H9 (cell line): ENCODE results near the gene TFRC. TPM values are rescaled to one million over a fixed set of nuclear protein-coding genes. Genes with fewer than 3 reads are reported as not detected.
A peak's percentile ranks its signal among the peaks of the same experiment; 100 is the strongest.

Source experiments
- DNase-seq: peaks from one replicate; pipeline ENCODE4 v3.0.0-alpha.2; 2017
- H2AFZ ChIP-seq: one replicate; pipeline ENCODE4 v1.6.1; 2013; ENCODE audit warnings: mild to moderate bottlenecking, low read length, control low read depth, moderate library complexity
- H2AK5ac ChIP-seq: 2 replicates; pipeline ENCODE4 v1.6.1; 2013; ENCODE audit warnings: low read length, control low read depth, mixed read lengths; ENCODE audit not compliant: insufficient read length
- H2BK120ac ChIP-seq: one replicate; pipeline ENCODE4 v1.6.1; 2013; ENCODE audit warnings: low read depth, mild to moderate bottlenecking, low read length, control low read depth, inconsistent platforms; ENCODE audit not compliant: poor library complexity, severe bottlenecking
- H2BK12ac ChIP-seq: 2 replicates; pipeline ENCODE4 v1.6.1; 2013; ENCODE audit warnings: low read length, control low read depth, mixed read lengths, low read depth; ENCODE audit not compliant: insufficient read length
- H2BK15ac ChIP-seq: 2 replicates; pipeline ENCODE4 v1.6.1; 2013; ENCODE audit warnings: low read depth, low read length, control low read depth
- H2BK20ac ChIP-seq: one replicate; pipeline ENCODE4 v1.6.1; 2013; ENCODE audit warnings: low read depth, mild to moderate bottlenecking, low read length, control low read depth, inconsistent platforms; ENCODE audit not compliant: poor library complexity, severe bottlenecking
- H2BK5ac ChIP-seq: 2 replicates; pipeline ENCODE4 v1.6.1; 2013; ENCODE audit warnings: low read length, control low read depth, mixed read lengths; ENCODE audit not compliant: insufficient read length
- H3K14ac ChIP-seq: 2 replicates; pipeline ENCODE4 v1.6.1; 2013; ENCODE audit warnings: low read length, control low read depth; ENCODE audit not compliant: insufficient read depth
- H3K18ac ChIP-seq: 2 replicates; pipeline ENCODE4 v1.6.1; 2013; ENCODE audit warnings: low read depth, mild to moderate bottlenecking, mixed read lengths, low read length, control low read depth; ENCODE audit not compliant: insufficient read length
- H3K23ac ChIP-seq: 2 replicates; pipeline ENCODE4 v1.6.1; 2013; ENCODE audit warnings: low read length, control low read depth, mixed read lengths, low read depth; ENCODE audit not compliant: insufficient read length
- H3K23me2 ChIP-seq: 2 replicates; pipeline ENCODE4 v1.6.1; 2013; ENCODE audit warnings: low read depth, mild to moderate bottlenecking, mixed read lengths, low read length, control low read depth; ENCODE audit not compliant: insufficient read length, poor library complexity, severe bottlenecking
- H3K27ac ChIP-seq: 2 replicates; pipeline ENCODE4 v1.5.1; 2013; ENCODE audit warnings: low read length, control low read depth, mixed read lengths, low read depth; ENCODE audit not compliant: insufficient read length
- H3K27me3 ChIP-seq: 2 replicates; pipeline ENCODE4 v1.6.1; 2013; ENCODE audit warnings: low read length, control low read depth, inconsistent platforms; ENCODE audit not compliant: insufficient read depth
- H3K4ac ChIP-seq: 2 replicates; pipeline ENCODE4 v1.6.1; 2013; ENCODE audit warnings: low read depth, mild to moderate bottlenecking, control low read depth, inconsistent platforms, low read length, moderate library complexity
- H3K4me1 ChIP-seq: 2 replicates; pipeline ENCODE4 v1.6.1; 2013; ENCODE audit warnings: low read length, control low read depth, inconsistent platforms; ENCODE audit not compliant: insufficient read depth
- H3K4me2 ChIP-seq: 2 replicates; pipeline ENCODE4 v1.6.1; 2013; ENCODE audit warnings: low read length, control low read depth, mixed read lengths; ENCODE audit not compliant: insufficient read length, insufficient read depth
- H3K56ac ChIP-seq: 2 replicates; pipeline ENCODE4 v1.6.1; 2013; ENCODE audit warnings: low read depth, mild to moderate bottlenecking, mixed read lengths, low read length, control low read depth; ENCODE audit not compliant: insufficient read length
- H3K79me1 ChIP-seq: 2 replicates; pipeline ENCODE4 v1.6.1; 2013; ENCODE audit warnings: low read depth, mild to moderate bottlenecking, moderate library complexity, low read length, control low read depth, inconsistent platforms; ENCODE audit not compliant: insufficient read depth, poor library complexity, severe bottlenecking
- H3K79me2 ChIP-seq: 2 replicates; pipeline ENCODE4 v1.6.1; 2013; ENCODE audit warnings: low read length, control low read depth, inconsistent platforms; ENCODE audit not compliant: insufficient read depth
- H3K9ac ChIP-seq: 2 replicates; pipeline ENCODE4 v1.6.1; 2013; ENCODE audit warnings: low read length, control low read depth, mixed read lengths; ENCODE audit not compliant: insufficient read length; ENCODE audit errors: extremely low read depth
- H3K9me3 ChIP-seq: one replicate; pipeline ENCODE4 v1.6.1; 2013; ENCODE audit warnings: low read depth, low read length, inconsistent platforms; ENCODE audit not compliant: control insufficient read depth
- H3T11ph ChIP-seq: one replicate; pipeline ENCODE4 v1.6.1; 2013; ENCODE audit warnings: mild to moderate bottlenecking, low read length, control low read depth, inconsistent platforms
- H4K20me1 ChIP-seq: one replicate; pipeline ENCODE4 v1.6.1; 2013; ENCODE audit not compliant: control insufficient read depth, insufficient read length, insufficient read depth
- H4K5ac ChIP-seq: 2 replicates; pipeline ENCODE4 v1.6.1; 2013; ENCODE audit warnings: low read depth, mild to moderate bottlenecking, mixed read lengths, low read length, control low read depth; ENCODE audit not compliant: insufficient read length
- H4K8ac ChIP-seq: replicated peaks from 2 replicates; pipeline ENCODE4 v1.6.1; 2013; ENCODE audit warnings: low read length, control low read depth, mixed read lengths, low read depth; ENCODE audit not compliant: insufficient read length
- H4K91ac ChIP-seq: 2 replicates; pipeline ENCODE4 v1.6.1; 2013; ENCODE audit warnings: low read depth, mild to moderate bottlenecking, moderate library complexity, mixed read lengths, low read length, control low read depth; ENCODE audit not compliant: insufficient read length
- H3K27ac Mint-ChIP-seq, 3 experiments: 2 replicates in 2 of 3; 3 replicates in 1 of 3; pipeline ENCODE4 v1.8.0; 2020 to 2021; ENCODE audit warnings: mixed read lengths in 3 of 3, mild to moderate bottlenecking in 1 of 3, moderate library complexity in 1 of 3
- H3K27me3 Mint-ChIP-seq: 2 replicates; pipeline ENCODE4 v1.8.0; 2021; ENCODE audit warnings: low read depth, mild to moderate bottlenecking, moderate library complexity, mixed read lengths
- H3K36me3 Mint-ChIP-seq, 3 experiments: 2 replicates in 2 of 3; 3 replicates in 1 of 3; pipeline ENCODE4 v1.8.0; 2020 to 2021; ENCODE audit warnings: low read depth in 3 of 3, mixed read lengths in 3 of 3; ENCODE audit not compliant: insufficient read depth in 1 of 3
- H3K4me1 Mint-ChIP-seq, 2 experiments: 2 replicates each; pipeline ENCODE4 v1.8.0; 2020; ENCODE audit warnings: mixed read lengths in 2 of 2
- H3K4me3 Mint-ChIP-seq, 2 experiments: 2 replicates in 1 of 2; 3 replicates in 1 of 2; pipeline ENCODE4 v1.8.0; 2020 to 2021; ENCODE audit warnings: mild to moderate bottlenecking in 2 of 2, mixed read lengths in 2 of 2, moderate library complexity in 1 of 2
- H3K9me3 Mint-ChIP-seq, 2 experiments: 2 replicates in 1 of 2; 3 replicates in 1 of 2; pipeline ENCODE4 v1.8.0; 2020; ENCODE audit warnings: mild to moderate bottlenecking in 2 of 2, mixed read lengths in 2 of 2, moderate library complexity in 1 of 2
- WGBS: extraction: QIAGEN DNeasy Blood & Tissue Kit; methylation state at CpG from one replicate; pipeline ENCODE4 v1.1.7; 2013; ENCODE audit warnings: missing lambda C conversion rate, low lambda C conversion rate, mixed read lengths; ENCODE audit not compliant: insufficient read length; ENCODE audit errors: extremely low coverage; 5-methylcytosine and 5-hydroxymethylcytosine counted together
- total RNA-seq: library from RNA; stranded (reverse); gene quantifications from 2 replicates; pipeline ENCODE4 v1.2.1, GENCODE V29; 2021
- TF ChIP-seq, protein P1 (sequence below): fragments of 200-600 bp; sonication (generic); conservative IDR thresholded peaks from 3 replicates; pipeline ENCODE4 v1.8.0; 2021; ENCODE audit warnings: antibody characterized with exemption, mild to moderate bottlenecking

The TFRC gene
- total RNA-seq, 1 experiment from 2014 or later, result 135 TPM

DNA sequence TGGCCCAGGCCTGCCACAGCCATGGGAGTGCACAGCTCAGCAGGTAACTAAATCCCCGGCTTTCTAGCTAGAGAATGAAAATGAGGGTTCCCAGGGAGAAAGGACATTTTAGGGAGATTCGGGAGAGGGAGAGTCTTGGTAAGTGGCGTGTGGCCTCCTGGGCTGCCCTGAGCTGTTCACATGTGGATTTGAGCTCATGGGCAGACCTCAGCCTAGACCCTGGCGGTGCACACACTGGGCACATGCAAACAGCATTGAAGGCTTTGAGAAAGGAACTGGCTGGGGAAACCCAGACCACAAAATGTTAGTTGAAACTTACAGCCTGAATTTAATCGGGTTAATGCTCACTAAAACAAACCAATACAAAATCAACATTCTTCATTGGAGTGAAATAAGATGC is 72.4 kb downstream of the TFRC start:
- H3K9ac ChIP-seq, result no peak overlapping the region
- H3K23ac ChIP-seq, result no peak overlapping the region
- Mint-ChIP-seq H3K36me3 (no peaks in the 10 kb centered on the region), H3K4me3 (no peak overlapping the region), H3K27ac (peak overlapping the region in 1 of 3 experiments; percentile 70; a peak in 1 of 7 replicates), H3K27me3 (peaks cover 4% of the 10 kb centered on the region), H3K9me3 (peaks cover 2 to 6% of the 10 kb centered on the region in 2 experiments; a peak in 3 of 5 replicates), H3K4me1 (no peaks in the 10 kb centered on the region)
- no peaks in the 10 kb centered on the region for H3K4me1 ChIP-seq
- no peak overlapping the region for H3K4me2 ChIP-seq
- H4K91ac ChIP-seq, result no peak overlapping the region
- no peak overlapping the region for H2BK5ac ChIP-seq
- H3T11ph ChIP-seq, result no peak overlapping the region
- no peaks in the 10 kb centered on the region for H3K27me3 ChIP-seq
- no peak overlapping the region for H2BK12ac ChIP-seq
- no peaks in the 10 kb centered on the region for H4K20me1 ChIP-seq
- H3K79me2 ChIP-seq, result no peaks in the 10 kb centered on the region
- no peak overlapping the region for H2BK120ac ChIP-seq
- H4K5ac ChIP-seq, result no peak overlapping the region
- H3K4ac ChIP-seq, result no peak overlapping the region
- H3K23me2 ChIP-seq, result no peaks in the 10 kb centered on the region
- H3K79me1 ChIP-seq, result no peaks in the 10 kb centered on the region
- H3K18ac ChIP-seq, result no peak overlapping the region
- WGBS, result no CpG with 5 or more reads among the region's 5 CpGs
- no peak overlapping the region for H2BK20ac ChIP-seq
- TF ChIP-seq, protein P1, sequence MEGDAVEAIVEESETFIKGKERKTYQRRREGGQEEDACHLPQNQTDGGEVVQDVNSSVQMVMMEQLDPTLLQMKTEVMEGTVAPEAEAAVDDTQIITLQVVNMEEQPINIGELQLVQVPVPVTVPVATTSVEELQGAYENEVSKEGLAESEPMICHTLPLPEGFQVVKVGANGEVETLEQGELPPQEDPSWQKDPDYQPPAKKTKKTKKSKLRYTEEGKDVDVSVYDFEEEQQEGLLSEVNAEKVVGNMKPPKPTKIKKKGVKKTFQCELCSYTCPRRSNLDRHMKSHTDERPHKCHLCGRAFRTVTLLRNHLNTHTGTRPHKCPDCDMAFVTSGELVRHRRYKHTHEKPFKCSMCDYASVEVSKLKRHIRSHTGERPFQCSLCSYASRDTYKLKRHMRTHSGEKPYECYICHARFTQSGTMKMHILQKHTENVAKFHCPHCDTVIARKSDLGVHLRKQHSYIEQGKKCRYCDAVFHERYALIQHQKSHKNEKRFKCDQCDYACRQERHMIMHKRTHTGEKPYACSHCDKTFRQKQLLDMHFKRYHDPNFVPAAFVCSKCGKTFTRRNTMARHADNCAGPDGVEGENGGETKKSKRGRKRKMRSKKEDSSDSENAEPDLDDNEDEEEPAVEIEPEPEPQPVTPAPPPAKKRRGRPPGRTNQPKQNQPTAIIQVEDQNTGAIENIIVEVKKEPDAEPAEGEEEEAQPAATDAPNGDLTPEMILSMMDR, result no peak
- no peak overlapping the region for H2AK5ac ChIP-seq
- no peak overlapping the region for H3K56ac ChIP-seq
- H3K27ac ChIP-seq, result no peak overlapping the region
- H3K14ac ChIP-seq, result no peak overlapping the region
- no peaks in the 10 kb centered on the region for H3K9me3 ChIP-seq
- no peak overlapping the region for H2AFZ ChIP-seq
- DNase-seq, result no peak
- no peak overlapping the region for H2BK15ac ChIP-seq
- H4K8ac ChIP-seq, result no peak overlapping the region
